Cardiac fibroblast (primary cell): ENCODE data around the gene LRWD1.

Source experiments
- DNase-seq, 2 donors: peaks; one replicate each; pipeline versions ENCODE4 v3.0.0 to v3.0.0-alpha.2; 2010; ENCODE audit warnings: low read depth in 2 of 2
- H3K4me3 ChIP-seq, 2 donors: replicated peaks in 1 of 2; 1 replicate in 1 of 2; 2 replicates in 1 of 2; pipeline ENCODE4 v1.5.1; 2011; ENCODE audit warnings: low read depth in 2 of 2, low read length in 2 of 2, mild to moderate bottlenecking in 2 of 2, moderate library complexity in 1 of 2
- CTCF ChIP-seq: IDR thresholded peaks from one replicate; pipeline ENCODE4 v1.5.1; 2011; ENCODE audit warnings: low read depth, mild to moderate bottlenecking, low read length, inconsistent platforms

The LRWD1 gene

GRCh38 chr7:102424129-102424551, 40.6 kb upstream of the LRWD1 start:
- TF ChIP-seq CTCF, result no peak
- H3K4me3 ChIP-seq, result no peak overlapping the region
- DNase-seq, result no peak

GRCh38 chr7:102424787-102425218, 40.0 kb upstream of the LRWD1 start:
- H3K4me3 ChIP-seq, result no peak overlapping the region
- DNase-seq, result no peak
- no peak for TF ChIP-seq CTCF

GRCh38 chr7:102425639-102426267, 39.0 kb upstream of the LRWD1 start:
- no peak for DNase-seq
- no peak overlapping the region for H3K4me3 ChIP-seq
- TF ChIP-seq CTCF, result no peak

GRCh38 chr7:102426268-102427018, 38.3 kb upstream of the LRWD1 start:
- DNase-seq, result no peak
- H3K4me3 ChIP-seq, result no peak overlapping the region
- TF ChIP-seq CTCF, result no peak

- no peak for DNase-seq
- H3K4me3 ChIP-seq, result no peak overlapping the region
- TF ChIP-seq CTCF, result no peak
Measured at GRCh38 chr7:102427019-102427405, 37.8 kb upstream of the LRWD1 start.

GRCh38 chr7:102429141-102429899, 35.5 kb upstream of the LRWD1 start:
- no peak for TF ChIP-seq CTCF

More at GRCh38 chr7:102429141-102429899, 35.5 kb upstream of the LRWD1 start:
- H3K4me3 ChIP-seq, result no peak overlapping the region
- no peak for DNase-seq
